HG03571 (cell line): ENCODE measurements around the gene FHIP2A.
"Not testable (repeated sequence)": the region's sequence is repeated elsewhere in the genome, so short reads cannot be mapped to it uniquely, and the experiment has no call there.

Source experiments
- ATAC-seq: cut with Tn5 transposase; IDR thresholded peaks from one replicate; pipeline ENCODE4 v1.9.1; 2021; ENCODE audit not compliant: unreplicated experiment

The FHIP2A gene

DNA sequence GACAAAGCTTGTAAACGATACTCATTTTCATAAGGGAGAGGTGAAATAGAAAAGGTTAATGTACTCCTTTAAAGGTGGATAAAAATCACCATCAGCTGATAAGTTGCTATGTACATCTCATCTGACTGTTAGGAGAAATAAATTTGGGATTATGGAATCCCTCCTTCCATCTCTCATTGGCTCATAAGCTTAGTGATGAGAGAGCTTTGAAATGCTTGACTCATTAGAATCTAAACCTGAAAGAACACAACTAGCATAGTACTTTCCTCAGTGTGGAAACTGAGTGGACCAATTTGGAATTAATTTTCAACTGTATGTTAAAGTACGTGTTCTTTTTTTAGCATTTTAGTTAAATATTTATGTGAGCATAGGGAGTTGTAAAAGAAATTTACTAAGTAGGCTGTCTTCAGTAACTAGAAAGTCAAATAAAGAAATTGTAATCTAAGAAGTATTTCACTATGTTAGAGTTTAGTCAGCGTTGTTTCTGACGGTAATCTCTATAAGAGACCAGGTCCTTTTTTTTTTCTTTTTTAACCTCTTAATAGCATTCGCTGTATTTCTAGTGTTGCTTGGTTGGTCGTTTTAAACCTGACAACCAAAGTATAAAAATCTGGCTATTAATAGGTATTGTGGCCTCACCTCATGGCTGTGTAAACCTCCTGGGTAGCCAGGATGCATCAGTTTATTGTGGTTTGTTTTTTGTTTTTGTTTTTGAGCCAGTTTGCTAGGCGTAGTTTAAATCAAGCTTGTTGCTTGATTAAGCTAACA is 34.4 kb downstream of the FHIP2A start:
- no peak for ATAC-seq

GRCh38 chr10:114856544-114857287 is 35.1 kb downstream of the FHIP2A start:
- no peak for ATAC-seq

- ATAC-seq: not testable (repeated sequence)
Measured at GRCh38 chr10:114857288-114857565, 35.6 kb downstream of the FHIP2A start.

- ATAC-seq: no peak
Measured at GRCh38 chr10:114857922-114858629, 36.5 kb downstream of the FHIP2A start.

GRCh38 chr10:114859222-114859621 is 37.6 kb downstream of the FHIP2A start:
- no peak for ATAC-seq

GRCh38 chr10:114862456-114862855 is 40.9 kb downstream of the FHIP2A start:
- no peak for ATAC-seq

- ATAC-seq: no peak
Measured at GRCh38 chr10:114867365-114867764, 45.8 kb downstream of the FHIP2A start.

- no peak for ATAC-seq
Measured at GRCh38 chr10:114868870-114869519, 47.4 kb downstream of the FHIP2A start.

DNA sequence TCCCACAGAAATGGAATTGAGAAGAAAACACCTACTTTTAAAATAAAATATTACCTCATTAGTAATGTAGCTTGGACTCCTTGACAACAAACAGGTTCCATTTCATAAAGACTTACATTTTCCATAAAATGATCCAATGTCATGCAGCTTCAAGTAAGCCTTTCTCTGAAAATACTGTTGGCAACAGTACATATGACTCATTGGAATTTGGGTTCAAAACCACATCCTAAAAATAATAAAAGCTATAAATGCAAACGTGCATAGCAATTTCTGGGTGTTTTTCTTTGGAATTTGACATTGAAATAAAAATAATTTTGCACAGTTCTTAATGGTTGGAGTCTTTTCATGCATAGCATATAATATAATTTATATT is 47.9 kb downstream of the FHIP2A start:
- ATAC-seq: no peak

DNA sequence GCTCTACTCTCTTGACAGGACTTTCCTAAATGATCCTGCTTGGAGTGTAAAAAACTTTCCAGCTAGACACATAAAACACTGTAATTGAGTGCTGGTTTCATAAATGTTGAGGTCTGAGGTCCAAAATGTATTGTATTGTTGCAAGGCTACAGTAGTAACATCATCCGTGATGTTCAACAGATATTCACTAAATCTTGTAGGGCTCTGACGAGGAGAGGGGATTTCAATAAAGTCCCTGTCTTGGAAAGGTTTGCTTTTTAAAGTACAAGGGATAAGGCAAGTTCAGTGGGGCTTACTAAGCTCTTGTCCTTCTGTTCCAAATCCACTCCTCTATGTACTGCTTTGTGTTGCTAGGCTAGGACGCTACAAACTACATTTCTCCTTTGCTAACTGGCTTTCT is 48.9 kb downstream of the FHIP2A start:
- ATAC-seq: no peak

- no peak for ATAC-seq
Measured at GRCh38 chr10:114871379-114871778, 49.8 kb downstream of the FHIP2A start.
